Measurements from ENCODE around the gene TRIM66.

Gene TRIM66

GRCh38 chr11:8728563-8728962 is 46.1 kb upstream of the TRIM66 start:
- no peak overlapping the region for H3K4me3 ChIP-seq (ENCODE audit: low read length)
- no peak for DNase-seq (ENCODE audit: low read depth)
- no peak for TF ChIP-seq CTCF (IDR thresholded peaks at IDR 0.05; ENCODE audit: insufficient read depth, low read depth, low read length, missing control alignments)

- no peak for DNase-seq (ENCODE audit: low read depth)
- no peak for TF ChIP-seq CTCF (IDR thresholded peaks at IDR 0.05; ENCODE audit: insufficient read depth, low read depth, low read length, missing control alignments)
- H3K4me3 ChIP-seq (ENCODE audit: low read length), result no peak overlapping the region
Measured at GRCh38 chr11:8726395-8726794, 43.9 kb upstream of the TRIM66 start.

GRCh38 chr11:8724682-8725081 is 42.2 kb upstream of the TRIM66 start:
- no peak for TF ChIP-seq CTCF (IDR thresholded peaks at IDR 0.05; ENCODE audit: insufficient read depth, low read depth, low read length, missing control alignments)
- no peak overlapping the region for H3K4me3 ChIP-seq (ENCODE audit: low read length)
- no peak for DNase-seq (ENCODE audit: low read depth)

GRCh38 chr11:8723711-8724110 is 41.2 kb upstream of the TRIM66 start:
- TF ChIP-seq CTCF (IDR thresholded peaks at IDR 0.05; ENCODE audit: insufficient read depth, low read depth, low read length, missing control alignments), result no peak
- no peak overlapping the region for H3K4me3 ChIP-seq (ENCODE audit: low read length)
- DNase-seq (ENCODE audit: low read depth), result no peak

DNA sequence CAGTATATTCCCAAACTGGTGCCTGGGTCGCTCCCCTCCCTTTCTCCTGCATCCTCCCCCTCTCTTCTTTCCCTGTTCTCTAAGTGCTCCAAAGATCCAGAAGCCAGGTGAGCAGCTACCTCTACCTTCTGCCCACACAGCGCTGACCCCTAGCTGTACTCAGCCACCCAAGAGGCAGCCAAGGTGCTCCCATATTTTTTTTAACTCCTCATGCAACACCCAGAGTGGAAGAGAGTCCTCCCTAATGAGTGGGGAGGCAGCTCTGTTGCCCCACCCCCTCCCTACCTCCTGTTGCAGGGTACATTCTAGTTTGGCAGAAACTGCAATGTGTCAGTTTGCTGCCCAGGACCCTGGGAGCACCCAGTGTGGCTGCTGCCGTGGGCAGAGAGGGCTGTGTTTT is 40.3 kb upstream of the TRIM66 start:
- TF ChIP-seq CTCF (IDR thresholded peaks at IDR 0.05; ENCODE audit: insufficient read depth, low read depth, low read length, missing control alignments), result no peak
- no peak for DNase-seq (ENCODE audit: low read depth)
- H3K4me3 ChIP-seq (ENCODE audit: low read length), result no peak overlapping the region

- DNase-seq (ENCODE audit: low read depth), result peak; percentile 37
- no peak overlapping the region for H3K4me3 ChIP-seq (ENCODE audit: low read length)
- TF ChIP-seq CTCF (IDR thresholded peaks at IDR 0.05; ENCODE audit: insufficient read depth, low read depth, low read length, missing control alignments), result no peak
Measured at GRCh38 chr11:8721609-8722500, 39.4 kb upstream of the TRIM66 start.

All from epithelial cell of esophagus (primary cell).